ENCODE results near the gene GMPR.

Gene GMPR

DNA sequence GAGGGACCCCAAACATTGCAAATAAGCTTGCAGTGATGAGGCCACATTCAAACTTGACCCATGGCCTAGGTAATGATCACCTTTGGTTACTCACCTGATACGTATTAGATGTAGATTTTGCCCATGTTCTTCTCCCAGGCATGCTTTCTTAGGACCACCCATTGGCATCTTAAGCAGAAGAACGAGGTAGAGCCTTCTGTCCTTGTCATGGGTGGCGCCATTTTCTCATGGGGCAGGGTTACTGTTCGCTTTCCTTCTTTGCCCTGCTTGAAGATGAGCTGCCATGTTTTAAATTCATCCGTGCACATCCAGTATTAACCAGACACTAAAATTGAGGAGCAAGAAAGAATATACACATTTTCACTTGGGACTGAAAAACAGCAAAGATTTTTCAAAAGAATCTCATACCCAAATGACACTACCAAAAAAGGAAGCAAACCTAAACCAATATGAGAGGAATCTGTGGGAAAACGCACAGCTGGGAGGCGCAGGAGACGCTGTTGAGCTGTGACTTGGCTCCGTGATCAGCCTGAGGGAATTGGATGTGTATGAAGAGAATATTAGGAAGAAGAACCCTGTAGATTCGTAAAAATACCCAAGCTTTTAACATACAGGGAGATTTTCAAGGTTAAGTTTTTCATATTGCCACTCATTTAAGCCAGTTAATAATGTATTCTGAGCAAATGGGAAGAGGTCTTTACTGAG, 36.6 kb downstream of the GMPR start:
- DNase-seq, result no peak

DNA sequence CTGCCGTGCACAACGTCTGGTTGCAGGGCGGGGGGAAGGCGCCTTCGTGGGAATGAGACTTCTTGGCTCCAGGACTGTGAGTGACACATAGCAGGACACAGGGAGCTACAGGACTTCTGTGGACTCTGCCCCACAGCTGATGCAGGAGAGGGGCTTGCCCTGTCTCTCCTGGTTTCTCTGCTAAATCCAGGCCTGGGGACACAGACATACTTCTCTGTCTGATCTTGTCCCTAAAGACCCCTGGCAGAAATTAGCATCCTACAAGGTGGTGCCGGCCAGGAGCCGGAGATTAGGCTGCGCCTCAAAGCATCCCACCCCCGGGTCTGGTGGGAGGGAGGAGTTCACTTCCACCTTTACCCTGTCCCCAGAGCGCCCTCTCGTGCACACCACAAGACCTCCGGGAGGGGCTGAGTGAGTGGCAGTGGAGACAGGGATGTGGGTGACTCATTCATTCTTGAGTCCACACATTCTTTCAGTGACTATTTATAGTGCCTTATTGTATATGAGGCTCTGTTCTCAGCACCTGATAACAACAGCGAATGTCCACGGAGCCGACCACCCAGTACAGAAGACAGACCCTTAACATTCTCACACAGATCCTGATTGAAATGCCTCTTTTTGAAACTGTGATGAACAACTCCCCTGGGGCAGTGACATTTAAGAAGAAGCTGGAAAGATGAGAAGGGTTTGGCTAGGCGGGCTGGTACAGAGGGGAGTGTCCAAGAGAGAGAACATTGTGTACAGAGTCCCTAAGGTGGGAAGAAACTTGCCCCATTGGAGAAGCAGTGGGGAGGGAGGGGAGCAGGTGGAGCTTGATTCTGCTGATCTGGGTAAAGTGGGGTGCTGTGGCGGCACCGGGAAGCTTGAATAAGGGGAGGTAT, 39.0 kb downstream of the GMPR start:
- DNase-seq, result no peak

DNA sequence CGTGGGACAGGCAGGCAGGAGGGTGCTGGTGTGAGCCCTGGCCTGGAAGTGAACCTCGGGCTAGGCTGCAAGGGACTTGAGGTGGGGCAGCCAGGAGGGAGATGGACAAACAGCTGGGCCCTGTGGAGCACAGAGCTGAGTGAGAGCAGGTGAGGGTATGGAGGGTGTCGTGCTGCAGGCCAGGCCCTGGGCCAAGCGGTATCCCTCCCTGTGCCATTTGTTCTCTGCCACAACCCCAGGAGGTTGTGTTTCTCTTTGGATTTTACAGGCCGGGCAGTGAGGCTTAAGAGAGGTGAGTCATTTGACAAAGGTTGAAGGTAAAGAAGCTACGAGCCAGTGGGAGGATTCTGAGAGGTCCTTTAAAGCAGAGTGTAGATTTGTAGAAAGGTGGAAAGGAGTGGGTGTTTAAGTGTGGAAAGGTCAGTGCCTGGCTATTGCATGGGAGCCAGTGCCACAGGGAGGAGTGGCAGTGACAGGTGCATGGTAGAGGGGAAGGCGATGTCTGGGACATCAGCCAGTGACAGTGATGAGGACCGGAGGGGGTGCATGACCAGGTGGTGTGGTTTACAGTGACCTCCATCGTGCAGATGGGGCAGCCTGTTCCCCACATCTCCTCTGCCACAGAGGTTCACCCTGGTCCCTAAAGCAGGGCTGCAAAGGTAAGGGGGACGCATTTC, 39.8 kb downstream of the GMPR start:
- DNase-seq, result no peak

DNA sequence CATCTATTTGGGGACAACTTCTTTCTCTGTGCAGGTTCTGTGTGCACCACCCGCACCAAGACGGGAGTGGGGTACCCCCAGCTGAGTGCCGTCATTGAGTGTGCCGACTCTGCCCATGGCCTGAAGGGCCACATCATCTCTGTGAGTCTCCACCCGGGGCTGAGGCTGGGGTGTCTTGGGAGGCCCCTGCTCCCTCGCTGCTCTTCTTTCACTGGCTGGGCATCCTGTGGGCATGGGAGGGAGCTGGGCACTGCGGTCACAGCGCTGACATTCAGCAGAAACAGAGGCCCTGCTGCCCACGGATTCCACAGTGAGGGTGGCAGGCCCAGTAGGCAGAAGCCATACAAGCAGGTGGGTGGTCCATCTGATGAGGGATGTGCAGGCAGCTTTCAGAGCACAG, 40.4 kb downstream of the GMPR start:
- no peak for DNase-seq

DNA sequence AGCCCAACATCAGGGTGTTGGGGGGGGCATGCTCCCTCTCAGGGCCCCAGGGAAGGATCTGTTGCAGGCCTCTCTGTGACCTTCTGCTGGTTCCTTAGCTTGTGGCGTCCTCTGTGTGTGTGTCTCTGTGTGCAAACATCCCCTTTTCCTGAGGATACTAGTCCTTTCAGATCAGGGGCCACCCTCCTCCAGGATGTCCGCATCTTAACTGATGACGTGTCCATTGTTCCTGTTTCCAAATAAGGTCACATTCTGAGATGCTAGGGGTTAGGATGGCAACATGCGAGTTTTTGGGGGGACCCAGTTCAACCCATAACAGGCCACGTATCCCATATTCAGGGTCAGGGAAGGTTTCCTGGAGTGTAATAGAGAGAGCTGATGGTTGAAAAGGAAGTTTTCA, 40.9 kb downstream of the GMPR start:
- DNase-seq, result no peak

DNA sequence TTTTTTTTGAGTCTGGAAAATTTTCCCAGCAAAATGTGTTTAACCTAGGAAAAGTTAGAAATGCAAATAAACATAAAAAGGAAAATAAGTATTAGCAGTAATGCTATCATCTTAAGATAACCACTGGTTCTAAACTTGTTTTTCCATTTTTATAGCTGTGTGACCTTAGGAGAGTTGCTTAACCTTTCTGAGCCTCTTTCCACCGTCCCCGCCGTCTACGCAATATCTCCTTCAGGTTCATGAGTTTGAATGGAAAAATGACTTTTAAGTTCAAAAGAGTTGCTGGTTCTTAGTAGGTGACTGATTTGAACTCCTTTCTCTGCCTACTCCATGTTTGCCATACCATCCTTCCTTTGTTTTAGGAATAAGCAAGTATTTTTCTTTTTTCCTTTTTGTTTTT, 44.0 kb downstream of the GMPR start:
- DNase-seq, result no peak

DNA sequence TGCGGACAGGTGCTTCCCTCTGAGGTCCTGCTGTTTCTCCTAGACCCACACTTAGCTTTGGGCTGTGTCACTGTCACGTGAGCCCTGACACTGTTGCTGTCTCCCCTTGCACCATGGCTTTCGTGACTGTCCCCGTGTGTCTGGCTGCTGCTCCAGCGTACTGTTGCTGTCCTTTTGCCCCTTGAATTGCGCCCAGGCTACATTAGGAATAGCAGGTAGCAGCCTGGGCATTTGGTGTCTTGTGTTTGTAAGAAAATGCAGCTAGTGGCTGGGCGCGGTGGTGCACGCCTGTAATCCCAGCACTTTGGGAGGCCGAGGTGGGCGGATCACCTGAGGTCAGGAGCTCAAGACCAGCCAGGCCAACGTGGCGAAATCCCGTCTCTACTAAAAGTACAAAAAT, 46.1 kb downstream of the GMPR start:
- no peak for DNase-seq

DNA sequence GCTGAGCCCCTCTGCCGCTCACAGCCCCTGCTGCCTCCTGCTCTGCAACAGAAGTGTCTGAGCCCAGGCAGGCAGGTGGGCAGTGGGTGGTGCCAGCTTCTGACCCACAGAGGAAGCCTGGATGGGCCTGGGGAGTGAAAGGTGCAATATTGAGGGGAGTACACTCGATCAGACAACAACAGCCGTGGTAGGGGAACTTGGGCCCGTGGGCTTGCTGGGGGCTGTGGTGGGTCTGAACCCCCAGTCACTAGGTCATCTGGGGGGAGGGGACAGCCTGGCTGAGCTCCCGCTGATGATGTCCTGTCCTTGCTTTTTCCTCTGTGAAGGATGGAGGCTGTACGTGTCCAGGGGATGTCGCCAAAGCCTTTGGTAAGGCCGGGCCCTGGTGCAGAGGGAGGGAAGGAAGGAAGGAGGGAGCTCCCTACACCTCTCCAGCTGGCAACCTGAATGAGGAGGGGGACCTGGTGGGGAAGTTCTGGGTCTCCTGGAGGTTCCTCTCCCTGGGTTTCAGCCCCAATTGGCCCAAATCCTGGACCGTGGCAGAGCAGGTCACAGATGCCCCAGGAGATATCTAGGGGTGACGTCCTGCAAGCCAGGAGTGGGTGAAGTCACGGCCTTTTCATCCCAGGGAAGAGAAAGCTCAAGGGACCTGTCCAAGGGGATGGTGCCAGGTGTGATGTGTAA, 47.2 kb downstream of the GMPR start:
- DNase-seq, result no peak

DNA sequence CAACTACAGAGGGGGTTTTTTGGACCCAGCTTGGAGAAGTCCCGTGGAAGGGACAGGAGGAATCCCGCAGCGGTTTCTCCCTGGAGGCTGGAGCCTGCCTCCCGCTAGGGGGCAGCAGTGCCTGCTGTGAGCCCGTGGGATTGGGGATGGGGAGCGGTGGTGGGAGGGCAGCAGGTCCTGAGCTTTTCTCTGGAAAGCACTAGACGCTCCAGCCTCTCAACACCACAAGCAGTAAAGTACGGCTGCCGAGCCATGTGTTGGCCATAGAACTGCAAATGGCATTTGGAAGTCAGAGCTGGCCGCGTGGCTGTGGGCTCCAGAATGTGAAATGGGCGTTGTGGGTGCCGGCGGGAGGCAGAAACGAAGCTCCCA, 47.8 kb downstream of the GMPR start:
- DNase-seq, result no peak

DNA sequence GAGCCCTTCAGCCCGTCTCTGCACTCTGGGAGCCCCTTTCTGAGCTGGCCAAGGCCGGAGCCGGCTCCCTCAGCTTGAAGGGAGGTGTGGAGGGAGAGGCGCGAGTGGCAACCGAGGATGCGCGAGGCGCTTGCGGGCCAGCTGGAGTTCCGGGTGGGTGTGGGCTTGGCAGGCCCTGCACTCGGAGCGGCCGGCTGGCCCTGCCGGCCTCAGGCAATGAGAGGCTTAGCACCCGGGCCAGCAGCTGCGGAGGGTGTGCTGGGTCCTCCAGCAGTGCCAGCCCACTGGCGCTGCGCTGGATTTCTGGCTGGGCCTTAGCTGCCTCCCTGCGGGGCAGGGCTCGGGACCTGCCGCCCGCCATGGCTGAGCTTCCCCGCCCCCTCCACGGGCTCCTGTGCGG, 49.8 kb downstream of the GMPR start:
- no peak for DNase-seq

DNA sequence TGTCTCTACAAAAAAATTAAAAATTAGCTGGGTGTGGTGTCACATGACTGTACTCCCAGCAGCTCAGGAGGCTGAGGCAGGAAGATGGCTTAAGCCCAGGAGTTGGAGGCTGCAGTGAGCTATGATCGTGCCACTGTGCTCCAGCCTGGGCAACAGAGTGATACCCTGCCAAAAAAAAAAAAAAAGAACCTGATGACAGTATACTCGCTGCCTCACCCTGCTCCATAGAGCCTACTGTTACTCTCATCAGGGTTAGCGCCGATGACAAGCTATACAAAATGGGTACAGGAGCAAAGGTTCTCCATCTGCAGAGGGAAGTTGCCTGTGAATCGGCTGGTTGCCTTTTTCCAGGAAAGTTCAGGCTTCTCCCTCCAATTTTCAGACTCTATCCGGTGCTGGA, 53.4 kb downstream of the GMPR start:
- no peak for DNase-seq

DNA sequence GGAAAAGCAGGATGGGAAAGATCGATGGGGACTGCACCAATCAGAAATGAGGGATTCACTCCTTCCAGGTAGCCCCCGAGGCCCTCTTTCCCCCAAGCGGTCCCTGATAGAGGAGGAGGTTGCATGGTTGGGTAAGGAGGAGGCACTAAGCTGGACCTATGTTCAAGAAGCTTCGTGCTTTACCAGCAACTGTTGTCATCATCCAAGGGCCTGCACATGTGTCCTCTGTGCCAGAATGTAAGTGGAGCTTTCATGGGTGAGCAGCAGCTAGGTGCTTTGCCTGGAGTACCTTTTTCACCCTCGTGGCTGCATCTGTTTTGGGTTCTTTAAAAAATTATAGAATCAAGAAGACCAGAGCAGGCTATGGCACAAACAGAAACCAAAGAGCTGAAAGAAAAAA, 54.0 kb downstream of the GMPR start:
- DNase-seq, result no peak

DNA sequence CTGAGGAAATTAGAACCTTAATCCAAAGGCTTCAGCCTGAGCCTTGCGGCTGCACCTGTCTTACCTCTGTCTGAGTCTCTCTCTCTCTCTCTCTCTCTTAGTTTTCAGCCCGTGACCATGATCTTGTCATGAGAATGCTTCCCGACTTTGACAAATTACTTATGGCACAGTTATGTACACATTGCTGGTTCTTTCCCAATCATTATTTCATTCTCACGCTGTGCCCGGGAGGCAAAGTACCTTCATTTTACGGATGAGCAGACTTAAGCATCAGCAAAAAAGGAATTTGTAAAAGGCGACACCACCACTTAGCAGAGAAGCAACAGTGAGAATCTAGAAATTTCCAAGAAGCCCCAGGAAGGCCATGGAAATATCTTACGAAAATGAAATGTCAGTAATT, 54.6 kb downstream of the GMPR start:
- DNase-seq, result no peak

DNA sequence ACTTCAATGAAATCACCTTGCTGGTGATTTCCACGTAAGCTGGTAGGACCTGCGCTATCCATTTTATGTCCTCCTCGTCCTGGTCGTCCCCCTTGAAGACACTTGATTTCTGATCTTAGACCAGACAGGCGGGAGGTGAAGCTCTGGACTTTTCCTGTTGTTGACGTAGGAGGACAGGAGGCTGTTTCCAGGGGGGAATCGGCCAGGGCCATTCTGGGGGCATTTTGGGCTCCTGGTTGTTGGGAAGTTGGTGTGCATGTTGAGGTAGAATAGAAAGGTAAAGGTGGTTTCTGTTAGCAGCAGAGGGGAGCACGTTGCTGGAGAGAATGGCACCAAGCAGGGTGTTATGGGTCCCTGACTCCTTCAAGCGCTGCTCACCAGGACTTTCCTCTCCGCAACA, 56.0 kb downstream of the GMPR start:
- no peak for DNase-seq

DNA sequence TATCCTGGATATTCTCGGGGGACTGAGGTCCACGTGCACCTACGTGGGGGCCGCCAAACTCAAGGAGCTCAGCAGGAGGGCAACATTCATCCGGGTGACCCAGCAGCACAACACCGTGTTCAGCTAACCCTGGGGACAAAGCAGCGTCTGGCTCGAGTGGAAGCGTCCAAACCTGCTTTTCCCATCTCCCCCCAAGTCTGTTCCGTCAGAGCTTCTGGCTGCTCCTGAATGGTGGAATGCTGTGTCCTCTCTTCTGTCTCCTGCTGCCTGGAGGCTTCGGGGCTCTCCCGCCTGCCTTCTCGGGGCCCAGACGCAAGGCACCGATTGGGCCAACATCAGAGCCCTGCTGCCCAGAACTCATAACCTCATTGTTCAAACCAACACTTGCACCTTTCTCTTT, 56.7 kb downstream of the GMPR start:
- DNase-seq, result no peak

DNA sequence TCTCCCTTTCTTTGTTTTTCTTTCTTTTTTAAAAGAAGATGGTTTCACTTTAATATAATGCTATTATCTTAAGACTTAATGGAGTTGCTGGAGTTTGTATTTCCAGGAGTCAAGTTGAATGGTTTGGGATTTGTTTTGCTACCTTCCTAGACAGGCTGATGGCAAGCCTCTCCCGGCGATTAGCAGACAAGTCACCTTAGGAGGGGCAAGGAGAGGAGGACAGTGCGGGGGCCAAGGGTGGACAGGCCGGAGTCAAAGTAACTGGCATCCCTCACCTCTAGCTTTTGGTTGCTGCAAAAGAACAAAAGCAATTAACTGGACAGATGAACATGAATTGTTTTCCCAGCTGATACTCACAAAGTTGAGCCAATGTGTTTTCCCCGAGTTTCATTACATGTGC, 57.1 kb downstream of the GMPR start:
- no peak for DNase-seq

DNA sequence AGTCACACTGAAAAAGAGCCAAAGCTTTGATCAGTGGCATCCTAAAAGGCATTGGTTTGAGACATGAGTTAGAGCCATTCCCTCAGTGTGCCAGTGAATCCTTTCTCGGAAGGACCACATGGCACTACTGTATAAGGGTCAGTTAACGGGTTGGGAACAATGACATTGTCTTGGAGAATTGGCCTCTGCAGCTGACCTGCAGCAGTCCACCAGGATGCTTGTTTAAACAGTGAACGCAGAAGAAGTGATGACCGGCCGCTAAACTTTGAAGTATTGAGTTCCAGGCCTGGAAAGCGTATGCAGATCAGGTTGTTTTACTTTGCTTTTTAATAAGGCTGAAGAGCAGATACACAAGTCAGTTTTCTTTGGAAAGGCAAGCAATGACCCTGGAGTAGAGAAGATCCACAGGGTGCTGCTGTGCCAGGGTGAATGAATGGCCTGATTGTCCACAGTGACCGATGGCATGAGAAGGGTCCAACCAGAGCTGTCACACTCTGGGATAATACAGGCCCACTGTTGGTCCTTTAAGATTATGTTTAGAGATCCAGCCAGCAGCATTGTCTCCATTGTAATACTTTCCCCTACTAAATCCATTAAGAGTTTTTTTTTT, 57.8 kb downstream of the GMPR start:
- DNase-seq, result no peak

DNA sequence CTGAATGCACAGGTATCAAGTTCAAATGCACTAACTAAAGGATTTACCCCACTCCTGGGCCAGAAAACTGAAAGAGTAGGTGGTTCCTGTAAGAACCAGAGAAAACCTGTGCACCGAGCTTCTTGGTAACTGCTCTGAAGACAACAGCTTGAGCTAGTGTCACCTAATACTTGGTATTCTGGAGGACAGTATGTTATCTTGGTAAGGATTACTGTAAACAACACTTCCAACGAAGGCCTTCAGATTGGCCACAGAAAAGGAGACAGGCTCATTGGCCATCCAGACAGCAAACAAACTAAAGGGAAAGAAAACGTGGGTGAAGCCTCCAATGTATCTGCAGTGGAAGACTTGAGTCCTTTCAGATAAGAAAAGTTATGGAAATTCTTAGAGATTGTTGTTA, 61.5 kb downstream of the GMPR start:
- no peak for DNase-seq

DNA sequence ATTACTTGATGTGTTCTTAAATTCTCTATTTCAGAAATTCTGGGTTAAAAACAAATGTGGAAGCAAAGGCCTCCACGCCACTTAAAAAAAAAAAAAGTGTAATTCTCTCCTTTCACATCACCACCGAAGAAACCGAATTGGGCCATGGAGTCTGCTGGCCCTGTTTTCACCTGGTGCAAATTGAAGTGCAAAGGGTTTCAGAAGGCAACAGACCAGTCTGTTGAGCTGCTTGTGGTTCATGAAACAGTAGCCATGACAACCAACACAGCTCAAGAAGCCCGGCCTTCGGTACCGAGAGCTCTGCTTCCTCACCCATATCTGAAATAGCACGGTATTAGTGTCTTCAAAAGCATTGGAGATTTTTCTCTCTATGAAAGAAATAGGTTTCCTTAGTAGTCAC, 63.1 kb downstream of the GMPR start:
- no peak for DNase-seq

DNA sequence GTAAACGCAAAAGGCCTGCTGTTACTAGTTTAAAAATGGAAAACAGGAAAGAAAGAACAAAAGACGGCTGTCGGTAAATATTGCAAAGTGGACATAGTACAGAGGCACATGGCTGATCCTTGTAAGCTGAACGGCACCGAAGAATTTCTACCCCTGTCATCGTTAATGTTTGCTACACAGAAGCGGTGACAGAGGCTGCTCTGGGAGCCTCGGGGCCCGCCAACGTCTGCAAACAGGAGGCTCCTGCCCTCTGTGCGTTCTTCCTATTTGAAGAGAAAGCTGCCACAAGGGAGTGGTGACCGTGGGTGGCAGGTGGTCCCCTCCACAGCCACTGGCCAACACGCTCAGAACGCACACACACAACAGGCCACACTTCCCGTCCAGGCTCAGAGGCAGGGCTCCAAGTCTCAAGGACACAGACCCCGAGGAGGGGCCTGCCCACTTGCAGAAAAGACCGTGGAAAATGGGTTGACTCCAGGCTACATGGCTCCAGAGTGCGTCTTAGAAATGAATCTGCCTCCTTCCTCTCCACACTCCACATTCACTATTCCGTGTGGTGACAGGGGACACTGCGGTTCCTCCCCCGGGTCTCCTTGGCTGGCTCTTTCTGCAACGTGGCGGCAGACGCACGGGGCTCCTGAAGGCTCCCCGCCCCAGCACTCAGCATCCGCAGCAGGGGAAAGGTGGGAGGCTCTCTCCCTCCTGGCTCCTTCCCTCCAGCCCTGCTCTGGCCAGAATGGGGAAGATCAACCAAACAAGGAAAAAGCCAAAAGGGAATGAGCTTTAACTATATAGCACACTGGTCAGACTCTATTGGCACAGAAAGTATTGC, 64.5 kb downstream of the GMPR start:
- no peak for DNase-seq

DNA sequence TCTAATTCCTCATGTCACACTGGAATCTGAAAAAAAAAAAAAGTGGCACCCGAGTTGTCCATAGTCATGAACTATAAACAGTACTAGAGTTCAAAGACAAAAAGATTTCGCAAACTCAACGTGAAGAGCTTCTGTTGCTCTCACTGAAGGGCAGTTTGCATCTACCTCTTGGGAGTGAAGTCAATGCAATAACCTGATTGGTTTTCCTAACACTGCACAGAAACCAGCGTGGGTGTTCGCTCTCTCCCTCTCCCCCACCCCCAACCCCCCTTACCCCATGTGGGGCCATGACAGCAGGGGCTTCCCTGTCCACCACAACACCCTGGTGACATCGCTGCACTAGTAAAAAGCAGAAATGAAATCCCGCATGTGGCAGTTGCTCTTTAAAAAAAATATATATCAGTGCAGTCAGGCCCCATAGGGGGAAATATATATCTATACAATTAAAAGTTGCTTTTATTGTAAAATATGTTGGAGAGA, 66.9 kb downstream of the GMPR start:
- no peak for DNase-seq

DNA sequence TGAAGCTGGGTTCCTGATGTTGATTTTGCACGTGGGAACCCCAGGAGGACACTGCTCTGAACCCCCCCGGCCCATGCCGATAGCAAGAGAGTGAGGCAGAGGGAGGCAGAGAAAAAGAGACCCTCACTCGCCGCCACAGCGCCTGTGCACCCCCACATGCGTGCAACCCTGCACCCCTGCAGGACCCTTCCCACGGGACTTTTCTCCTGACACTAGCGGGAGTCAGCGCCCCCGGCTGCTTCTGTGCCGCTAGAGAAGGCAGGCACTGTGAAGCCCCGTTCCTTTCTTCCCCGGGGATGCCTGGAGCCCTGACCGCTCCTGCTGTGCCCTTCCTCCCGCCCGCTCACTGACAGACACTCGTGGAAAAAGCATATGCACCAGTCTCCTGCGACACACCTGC, 67.4 kb downstream of the GMPR start:
- DNase-seq, result no peak
